GM21737 (cell line): ENCODE measurements around the gene KLHDC8A.

Experiments used
- ATAC-seq: cut with Tn5 transposase; IDR thresholded peaks from one replicate; pipeline ENCODE4 v1.9.1; 2021; ENCODE audit warnings: mild to moderate bottlenecking, moderate library complexity; ENCODE audit not compliant: unreplicated experiment

The KLHDC8A gene

DNA sequence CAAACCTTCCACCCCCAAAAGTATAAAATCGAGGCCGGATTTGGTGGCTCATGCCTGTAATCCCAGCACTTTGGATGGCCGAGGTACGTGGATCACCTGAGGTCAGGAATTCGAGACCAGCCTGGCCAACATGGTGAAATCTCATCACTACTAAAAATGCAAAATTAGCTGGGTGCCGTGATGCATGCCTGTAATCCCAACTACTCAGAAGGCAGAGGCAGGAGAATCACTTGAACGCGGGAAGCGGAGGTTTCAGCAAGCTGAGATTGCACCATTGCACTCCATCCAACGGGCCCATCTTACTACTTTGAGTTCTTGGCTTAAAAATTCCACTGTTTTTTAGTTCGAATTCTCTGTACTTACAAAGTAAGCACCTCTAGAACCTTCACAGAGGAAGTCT lies 11.0 kb downstream of the KLHDC8A start:
- no peak for ATAC-seq

GRCh38 chr1:205344066-205344928 lies 12.4 kb downstream of the KLHDC8A start:
- no peak for ATAC-seq

- no peak for ATAC-seq
These were observed 13.2 kb downstream of the KLHDC8A start for GRCh38 chr1:205343431-205344065.

- ATAC-seq: no peak
These were observed 13.7 kb downstream of the KLHDC8A start for GRCh38 chr1:205342986-205343385.

DNA sequence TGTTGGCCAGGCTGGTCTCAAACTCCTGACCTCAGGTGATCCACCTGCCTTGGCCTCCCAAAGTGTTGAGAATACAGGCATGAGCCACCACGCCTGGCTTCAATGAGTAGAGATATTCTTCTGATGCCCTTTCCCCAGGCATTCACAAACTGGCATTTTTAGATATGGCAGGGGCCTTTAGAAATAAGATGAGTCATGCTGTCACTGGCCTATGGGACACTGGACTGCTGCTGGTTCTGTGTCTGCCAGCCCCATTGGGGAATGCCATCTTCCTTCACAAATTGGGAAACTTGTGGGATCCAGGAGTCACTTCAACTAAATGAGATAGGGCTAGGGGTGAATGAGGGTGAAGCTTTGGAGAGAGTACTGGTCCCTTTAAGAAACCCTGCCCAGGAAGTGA lies 16.0 kb downstream of the KLHDC8A start:
- ATAC-seq: no peak

- ATAC-seq: no peak
These were observed 17.0 kb downstream of the KLHDC8A start for GRCh38 chr1:205339717-205340116.

DNA sequence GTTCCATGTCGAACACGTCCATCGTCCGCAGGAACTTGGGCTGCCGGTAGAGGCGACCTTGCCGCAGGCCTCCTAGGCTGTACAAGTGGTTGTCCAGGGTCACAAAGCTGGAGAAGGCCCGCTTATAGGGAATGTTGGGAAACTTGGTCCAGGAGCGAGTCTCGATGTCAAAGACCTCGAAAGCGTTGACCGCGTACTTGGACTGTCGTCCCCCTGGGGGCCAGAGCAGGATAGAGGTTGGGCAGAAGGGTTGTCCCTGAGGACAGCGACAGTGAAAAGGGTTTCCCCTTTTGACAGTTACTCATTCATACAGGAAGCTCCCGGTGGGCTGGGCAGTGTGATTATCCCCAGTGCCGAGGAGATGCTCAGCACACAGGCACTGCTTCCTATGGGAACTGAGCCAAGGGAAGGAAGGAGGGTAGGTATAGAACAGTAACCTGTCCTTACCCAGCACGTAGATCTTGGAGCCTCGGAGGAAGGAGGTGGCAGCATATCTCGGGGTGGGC lies 17.5 kb downstream of the KLHDC8A start:
- no peak for ATAC-seq

DNA sequence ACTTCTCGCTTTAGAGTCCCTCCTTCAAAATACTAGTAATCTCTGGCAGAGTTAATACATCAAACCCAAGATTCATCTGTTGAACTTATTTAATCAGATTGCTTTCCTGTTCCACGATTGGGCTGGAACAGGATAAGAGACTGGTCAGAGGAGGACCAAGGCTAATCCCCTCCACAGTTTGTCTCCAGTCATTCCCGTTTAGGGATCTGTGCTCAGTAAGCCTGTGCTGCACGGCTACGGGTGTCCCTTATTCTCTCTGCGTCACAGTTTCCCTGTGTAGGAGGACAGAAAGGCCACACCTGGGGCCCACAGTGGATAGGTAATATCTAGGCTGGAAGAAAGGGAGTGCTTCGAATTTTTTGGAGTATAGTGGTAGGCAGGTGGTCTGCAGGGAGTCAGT lies 18.7 kb downstream of the KLHDC8A start:
- no peak for ATAC-seq

DNA sequence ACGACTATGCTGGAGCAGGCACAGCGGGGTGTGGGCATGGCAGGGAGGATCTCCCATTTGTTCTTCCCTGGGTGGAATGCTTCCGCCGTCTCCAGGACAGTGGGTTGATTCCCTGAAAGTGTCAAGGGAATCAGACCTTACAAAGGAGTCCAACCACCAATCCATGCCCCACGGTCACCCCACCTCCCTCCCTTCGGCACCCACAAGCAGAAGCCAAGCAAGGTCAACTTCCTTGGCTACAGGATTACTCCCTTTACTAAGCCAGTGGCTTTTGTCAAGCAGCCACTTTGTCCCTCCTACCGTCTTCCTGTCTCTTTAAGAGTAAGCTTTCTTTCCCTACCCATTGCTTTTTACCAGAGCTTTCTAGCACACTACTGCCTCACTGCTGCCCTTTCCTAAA lies 19.2 kb downstream of the KLHDC8A start:
- ATAC-seq: no peak

DNA sequence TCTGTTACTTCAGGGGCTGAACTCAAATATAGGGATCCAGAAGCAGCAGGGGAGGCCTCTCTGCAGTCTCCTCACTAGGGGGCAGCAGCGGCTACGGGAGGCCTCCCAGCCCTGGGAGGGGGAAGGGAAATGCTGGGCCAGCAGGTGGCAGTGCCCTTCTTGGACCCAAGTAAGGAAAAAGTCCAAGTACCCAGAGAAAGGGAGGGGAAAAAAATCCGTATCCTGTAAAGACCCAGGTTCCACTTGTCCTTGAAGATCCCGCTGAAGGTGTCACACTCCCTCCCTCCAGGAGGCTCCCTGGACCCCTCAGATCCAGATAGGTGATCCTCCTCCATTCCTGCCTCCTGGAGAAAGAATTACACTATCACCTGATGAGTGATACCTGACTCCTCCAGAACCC lies 21.0 kb downstream of the KLHDC8A start:
- peak; percentile 59 for ATAC-seq

GRCh38 chr1:205332015-205332791 lies 24.5 kb downstream of the KLHDC8A start:
- no peak for ATAC-seq

DNA sequence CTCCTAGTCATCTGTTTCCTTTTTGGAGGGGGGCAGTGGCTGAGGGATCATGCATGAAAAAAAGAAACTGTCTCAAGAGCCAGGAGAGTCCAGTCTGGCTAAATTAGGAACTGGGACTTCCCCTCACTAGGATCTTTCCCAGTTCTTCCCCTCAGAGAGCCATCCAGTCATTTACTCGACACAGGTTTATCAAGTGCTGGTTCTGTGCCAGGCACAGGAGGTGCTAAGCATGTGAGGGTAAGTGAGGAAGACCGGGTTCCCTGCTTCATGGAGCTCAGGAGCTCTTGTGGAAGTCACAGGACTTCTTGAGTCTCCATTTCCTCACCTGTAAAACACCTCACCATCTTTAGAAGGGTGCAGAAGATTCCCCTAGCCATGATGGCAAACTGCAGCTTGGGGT lies 26.6 kb downstream of the KLHDC8A start:
- no peak for ATAC-seq

DNA sequence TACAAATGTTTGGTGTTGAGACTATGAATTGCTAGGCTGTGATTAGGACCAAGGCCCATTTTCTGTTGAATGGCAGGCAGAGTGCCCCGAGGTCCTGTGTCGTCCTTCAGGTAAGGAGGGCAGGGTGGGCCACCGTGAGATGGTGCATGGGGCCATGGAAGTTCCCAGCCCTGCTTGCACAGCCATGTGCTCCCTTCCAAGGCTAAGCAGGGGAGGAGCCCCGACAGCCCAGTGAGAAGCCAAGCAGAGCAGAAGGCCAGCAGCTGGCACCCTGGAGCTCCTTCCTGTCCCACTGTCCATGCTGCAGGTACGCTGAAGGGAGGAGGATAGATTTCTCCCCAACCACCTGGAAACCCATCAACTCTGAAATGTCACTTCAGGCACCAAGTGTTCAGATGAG lies 27.0 kb downstream of the KLHDC8A start:
- no peak for ATAC-seq

DNA sequence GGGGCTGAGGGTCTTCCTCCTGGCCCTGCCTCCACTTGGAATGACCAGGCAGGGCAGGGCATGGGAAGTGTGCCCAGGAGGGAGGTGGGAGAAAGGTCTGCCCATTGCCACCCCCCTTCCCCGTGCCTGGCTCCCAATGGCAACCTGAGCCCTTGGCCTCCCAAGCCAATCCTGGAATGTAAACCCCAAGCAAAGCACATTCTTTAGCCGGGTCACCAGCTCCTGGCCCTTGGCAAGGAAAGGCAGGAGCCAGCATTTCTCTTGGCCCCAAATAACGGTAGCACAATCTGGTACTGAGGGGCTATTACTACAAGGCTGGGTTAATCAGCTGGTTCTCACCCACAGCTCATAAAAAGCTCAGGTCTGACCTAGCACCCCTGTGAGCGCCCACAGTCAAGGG lies 28.2 kb downstream of the KLHDC8A start:
- no peak for ATAC-seq

DNA sequence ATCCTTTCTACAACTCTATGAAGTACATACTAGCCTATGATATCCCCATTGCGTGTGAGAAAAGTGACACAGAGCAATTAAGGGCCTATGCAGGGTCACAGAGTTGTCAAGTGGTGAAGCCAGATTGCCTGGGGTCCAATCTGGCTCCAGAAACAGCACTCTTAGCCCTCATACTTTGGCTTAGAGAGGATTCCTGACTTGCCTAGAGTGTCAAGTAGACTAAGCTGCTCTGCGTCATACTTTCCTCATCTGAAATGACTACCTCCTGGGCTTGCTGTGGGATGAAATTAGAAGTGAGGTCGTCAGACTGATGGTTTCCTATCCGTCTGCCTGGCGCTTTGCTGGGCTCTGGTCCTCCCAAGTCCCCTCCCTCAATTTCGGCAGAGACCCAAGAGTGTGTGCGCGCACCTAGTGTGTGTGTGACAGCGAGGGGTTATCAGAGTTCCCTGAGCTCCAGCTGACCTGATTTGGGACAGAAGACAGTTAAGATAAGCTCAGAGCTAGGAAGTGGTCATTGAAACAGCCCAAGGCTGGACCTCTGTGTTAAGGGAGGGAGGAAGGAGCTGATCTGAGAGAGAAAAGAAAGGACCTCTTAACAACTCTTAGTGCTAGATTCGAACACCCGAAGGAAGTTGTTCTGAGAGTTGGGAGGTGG lies 29.8 kb downstream of the KLHDC8A start:
- ATAC-seq: no peak

- no peak for ATAC-seq
These were observed 31.3 kb downstream of the KLHDC8A start for GRCh38 chr1:205325334-205325884.

- no peak for ATAC-seq
These were observed 31.9 kb downstream of the KLHDC8A start for GRCh38 chr1:205324781-205325180.

GRCh38 chr1:205323794-205324193 lies 32.9 kb downstream of the KLHDC8A start:
- no peak for ATAC-seq

DNA sequence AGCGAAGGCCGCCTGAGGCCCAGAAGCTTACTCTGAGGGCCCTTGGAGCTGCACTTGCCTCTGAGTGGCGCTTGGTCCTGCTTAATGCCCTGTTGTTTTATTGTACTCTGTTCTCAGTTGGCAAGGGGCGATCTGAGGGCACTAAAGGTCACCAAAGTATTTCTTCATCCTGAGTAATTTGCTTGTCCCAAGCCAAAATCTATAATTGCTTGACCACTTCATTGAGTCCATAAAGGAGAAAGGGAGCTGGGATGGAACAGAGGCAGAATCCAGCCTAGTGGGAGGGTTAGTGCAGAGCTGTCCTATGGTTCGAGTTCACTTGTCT lies 34.8 kb downstream of the KLHDC8A start:
- ATAC-seq: no peak

DNA sequence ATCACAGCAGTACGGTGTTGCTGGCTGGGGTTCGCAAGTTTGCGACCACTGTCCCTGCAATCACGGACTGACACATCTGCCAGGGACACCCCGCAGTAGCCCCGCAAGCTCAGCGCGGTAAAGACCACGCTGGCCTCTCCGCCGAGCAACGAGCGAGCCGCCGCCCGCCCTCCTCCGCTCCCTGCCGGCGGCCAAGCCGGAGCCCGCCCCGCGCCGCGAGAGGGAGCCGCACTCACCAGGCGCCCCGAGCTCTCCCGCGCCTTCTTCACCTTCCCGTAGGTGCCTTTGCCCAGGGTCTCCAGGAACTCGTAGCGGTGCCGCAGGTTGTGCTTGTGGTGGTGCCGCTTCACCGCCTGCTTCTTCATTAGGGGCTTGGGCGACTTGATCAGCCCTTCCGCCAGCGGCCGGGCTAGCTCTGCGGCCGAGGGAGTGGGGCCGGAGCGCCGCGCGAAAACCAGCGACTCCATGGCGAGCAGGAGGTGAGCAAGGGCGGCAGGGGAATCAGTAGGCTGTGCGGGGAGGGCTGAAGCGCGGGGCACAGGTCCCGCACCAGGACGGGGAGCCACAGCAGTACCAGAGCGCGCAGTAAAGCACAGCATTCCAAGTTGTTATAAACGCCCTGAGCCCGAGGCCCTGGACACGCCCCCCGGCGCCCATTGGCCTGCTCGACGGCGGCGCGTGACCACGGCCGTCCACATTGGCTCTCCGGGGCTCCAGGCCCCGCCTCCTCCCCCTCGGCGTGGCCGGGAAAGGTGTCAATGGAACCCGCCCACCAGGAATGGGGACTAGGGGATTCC lies 35.4 kb downstream of the KLHDC8A start, which contains the start of gene NUAK2:
Gene NUAK2, minus strand, starts transcription at position 584 of the 797 bp plus-strand sequence. Its CDS starts 117 bp downstream, at position 467.
- no peak for ATAC-seq
